Measurements from ENCODE around the gene MERTK.
"Not testable (repeated sequence)": the region's sequence is repeated elsewhere in the genome, so short reads cannot be mapped to it uniquely, and the experiment has no call there.

Gene MERTK

DNA sequence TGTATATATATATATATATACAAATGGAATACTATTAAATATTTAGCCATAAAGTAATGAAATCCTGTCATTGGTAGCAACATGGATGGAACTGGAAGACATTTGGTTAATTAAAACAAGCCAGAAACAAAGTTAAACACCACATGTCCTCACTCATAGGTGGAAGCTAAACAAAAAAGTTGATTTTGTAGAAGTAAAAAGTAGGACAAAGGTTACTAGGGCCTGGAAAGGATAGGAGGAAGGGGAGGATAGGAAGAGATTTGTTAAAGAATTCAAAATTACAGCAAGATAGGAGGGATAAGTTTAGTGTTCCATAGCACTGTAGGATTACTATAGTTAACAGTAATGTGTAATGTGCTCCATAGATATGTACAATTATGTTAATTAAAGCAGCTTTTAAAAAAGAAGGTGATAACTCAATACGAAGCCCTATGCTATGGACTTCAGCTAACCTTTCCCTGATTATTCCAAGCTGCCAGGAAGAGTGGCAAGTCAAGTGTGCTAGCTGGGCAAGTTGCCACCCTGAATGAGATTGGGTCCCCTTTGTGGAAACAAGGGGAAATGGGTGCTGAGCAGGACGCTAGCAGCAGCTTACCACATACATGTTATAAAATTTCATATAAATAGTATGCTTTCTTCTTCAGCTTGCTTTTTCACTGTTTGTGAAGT lies 12.3 kb downstream of the MERTK start:
- DNase-seq, result no peak

DNA sequence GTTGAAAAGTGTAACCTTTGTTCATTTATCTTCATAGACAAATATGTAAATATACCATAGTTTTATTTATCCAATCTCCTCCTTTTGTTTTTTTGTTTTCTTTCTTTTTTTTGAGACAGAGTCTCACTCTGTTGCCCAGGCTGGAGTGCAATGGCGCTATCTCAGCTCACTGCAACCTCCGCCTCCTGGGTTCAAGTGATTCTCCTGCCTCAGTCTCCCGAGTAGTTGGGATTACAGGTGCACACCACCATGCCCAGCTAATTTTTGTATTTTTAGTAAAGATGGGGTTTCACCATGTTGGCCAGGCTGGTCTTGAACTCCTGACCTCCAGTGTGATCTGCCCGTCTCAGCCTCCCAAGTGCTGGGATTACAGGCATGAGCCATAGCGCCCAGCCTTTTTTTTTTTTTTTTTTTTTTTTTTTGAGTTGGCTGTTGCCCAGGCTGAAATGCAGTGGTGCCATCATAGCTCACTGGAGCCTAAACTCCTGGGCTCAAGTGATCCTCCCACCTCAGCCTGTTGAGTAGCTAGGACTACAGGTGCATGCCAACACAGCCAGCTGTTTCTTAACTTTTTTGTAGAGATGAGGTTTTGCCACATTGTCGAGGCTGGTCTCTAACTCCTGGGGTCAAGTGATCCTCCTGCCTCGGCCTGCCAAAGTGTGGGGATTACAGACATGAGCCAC lies 13.0 kb downstream of the MERTK start:
- DNase-seq, result not testable (repeated sequence)

DNA sequence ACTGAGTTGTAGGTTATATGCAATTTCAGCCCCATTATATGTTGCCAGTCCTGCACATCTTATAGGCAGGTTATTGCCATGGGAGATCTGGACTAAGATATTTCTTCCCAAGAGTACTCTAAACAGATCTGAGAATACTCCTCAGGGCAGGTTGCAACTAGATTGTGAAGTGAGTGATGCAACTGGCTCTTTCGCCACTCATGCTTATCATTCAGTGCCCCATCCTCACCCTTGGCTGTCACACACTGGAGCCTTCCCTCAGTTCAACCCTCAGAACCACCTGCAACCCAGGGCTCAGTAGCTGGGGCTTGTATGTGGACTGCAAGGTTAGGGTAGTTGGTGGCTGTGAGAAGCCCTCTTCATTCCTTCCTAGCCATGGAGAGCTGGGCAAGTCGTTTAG lies 14.1 kb downstream of the MERTK start:
- DNase-seq, result no peak

DNA sequence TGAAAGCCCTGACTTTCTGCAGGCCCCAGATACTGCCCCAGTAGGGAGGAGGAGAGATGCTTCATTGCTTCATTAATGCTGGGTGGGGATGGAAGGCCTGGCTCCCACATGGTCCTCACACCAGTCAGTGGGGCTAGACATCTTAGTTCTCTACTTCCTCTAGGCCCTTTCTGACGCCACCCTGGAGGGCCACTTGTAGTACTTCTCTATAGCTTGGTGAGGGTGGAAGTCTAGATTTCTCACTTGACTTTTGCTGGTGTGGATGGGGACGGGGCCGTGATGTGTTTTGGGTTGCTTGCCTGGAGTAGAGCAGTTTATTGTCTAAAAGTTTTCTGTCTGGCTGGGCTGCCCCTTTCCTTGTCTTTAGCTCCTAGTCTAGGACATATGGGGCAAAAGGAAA lies 18.7 kb downstream of the MERTK start:
- DNase-seq, result no peak

DNA sequence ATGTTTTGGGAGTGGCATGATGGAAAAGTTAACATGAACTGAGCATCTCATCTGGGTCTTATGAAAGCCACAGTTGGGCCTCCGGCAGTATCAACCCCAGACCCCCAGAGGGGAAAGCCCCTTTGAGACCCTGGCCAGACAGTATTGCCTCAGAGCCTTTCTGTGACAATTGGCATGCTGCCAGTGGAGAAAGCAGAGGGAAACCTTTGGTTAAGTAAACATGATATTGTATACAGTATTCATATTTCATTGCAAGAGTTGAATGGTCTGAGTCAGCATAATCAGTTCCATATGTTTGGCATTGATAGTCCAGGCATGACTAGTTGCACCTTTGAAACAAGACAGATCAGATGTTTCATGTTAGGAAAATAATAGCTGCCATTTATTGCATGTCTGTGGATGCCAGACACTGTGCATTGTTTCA lies 20.0 kb downstream of the MERTK start:
- no peak for DNase-seq

DNA sequence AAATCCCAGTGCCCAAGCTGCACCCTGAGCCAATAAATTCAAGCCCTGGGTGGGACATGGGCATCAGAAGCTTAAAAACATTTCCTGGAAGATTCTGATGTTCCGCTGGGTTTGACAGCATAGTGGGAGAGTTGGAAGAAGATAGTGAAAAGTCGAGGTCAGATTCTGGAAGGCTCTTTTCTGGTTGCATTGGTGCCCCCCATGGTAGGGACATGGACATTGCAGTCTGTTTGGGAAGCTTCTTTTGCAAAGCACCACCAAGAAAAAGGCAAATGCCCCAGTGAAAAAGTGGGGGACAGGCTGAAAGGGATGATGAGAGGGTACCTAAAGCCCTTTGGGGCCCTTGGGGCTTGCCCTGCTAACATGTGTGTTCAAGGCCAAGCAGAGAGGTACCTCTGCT lies 21.0 kb downstream of the MERTK start:
- no peak for DNase-seq

DNA sequence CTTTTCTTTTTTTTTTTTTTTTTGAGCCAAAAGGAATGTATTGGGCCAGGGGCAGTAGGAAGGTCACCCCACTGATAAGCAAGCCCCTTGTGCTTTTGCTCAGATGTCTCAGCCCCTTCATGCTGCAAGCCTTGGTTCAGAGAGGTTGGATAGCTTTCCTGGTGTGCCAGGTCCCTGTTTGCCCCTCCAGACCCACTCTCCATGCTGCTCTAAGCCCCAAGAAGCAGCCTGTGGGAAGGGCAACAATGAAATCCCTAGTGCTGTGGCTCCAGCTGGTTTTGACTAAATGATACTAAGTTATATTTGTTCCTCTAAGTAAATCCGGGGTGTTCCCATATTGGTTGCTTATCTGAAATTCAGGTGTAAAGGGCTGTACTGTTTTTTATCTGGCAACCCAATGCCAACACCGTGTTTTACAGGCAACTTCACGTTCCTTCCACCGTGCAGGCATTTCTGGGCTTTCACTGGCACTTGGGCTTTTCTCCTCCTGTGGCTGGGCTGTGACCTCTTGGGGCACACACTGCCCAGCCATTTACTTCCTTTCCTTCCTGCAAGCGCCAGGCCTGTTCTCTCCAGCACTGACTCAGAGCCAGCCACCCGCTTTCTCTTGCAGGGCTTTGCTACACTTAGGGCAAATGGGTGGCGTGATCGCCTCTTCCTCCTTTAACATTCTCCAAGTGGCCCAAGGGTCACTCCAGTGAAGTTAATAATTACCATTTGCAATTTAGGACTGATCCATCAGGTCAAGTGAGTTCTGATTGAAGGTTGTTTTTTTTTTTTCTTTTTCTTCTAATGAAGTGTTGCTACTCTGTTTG lies 21.6 kb downstream of the MERTK start:
- DNase-seq, result no peak

DNA sequence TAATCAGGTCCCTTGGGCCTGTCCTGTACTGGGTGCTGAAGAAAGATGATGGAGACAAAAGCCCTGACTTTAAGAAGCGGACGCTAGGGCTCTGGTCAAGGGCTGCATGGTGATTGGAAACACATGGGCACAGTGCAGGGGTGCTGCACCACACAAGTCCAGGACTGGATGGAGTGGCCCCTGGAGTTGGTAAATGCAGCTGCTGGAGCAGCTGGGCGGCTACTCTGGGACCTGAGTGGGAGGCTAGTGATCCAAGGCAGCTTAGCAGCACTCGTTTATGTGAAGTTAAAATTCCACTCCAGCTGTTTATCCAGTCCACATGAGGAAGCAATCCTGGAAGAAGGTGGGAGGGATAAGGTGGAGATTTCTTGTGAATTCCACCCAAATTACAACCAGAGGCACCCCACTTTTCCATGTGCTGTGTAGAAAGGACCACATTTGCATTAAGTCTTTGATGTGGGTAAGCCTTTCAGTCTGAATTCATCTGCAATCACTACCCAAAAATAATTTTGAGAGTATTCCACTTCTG lies 24.9 kb downstream of the MERTK start:
- no peak for DNase-seq

DNA sequence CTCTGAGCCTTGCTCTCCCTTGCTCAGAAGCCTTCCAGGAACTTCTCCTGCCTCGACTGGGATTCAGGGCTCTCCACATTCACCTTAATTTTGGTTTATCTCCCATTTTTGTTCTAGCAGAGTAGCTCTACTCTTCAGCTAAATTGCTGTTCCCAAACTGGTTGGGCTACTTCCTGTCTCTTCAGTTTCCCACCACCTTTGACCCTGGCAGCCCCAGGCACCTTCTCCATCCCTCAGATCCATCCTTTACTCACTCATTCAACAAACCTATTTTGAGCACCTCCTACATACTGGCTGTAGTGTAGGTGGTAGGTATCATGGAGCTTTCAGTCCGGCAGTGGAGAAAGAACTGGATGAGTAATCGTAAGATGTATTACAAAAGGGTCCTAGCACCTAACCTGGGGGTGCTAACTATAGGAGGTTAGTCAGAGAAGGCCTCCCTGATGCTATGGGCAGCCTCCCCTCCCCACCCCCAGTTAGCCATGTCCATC lies 26.3 kb downstream of the MERTK start:
- DNase-seq, result no peak

DNA sequence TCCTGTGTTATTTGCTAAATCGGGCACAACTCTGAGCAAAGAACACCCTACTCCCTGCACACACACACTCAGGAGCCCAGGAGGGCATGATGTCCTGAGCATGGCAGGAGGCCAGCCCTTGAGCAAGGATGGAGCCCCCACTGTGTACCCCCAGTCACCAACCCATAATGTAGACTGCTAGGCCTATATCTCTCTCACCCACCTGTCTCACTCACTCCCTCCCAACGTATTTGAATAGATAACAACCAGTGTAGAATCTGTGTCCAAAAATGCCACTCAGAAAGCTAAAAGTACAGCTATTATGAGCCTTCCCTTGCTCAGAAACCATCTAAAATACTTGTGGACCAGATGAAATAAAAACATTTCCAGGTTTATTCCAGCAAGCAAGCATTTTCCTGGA lies 29.3 kb downstream of the MERTK start:
- DNase-seq, result no peak

DNA sequence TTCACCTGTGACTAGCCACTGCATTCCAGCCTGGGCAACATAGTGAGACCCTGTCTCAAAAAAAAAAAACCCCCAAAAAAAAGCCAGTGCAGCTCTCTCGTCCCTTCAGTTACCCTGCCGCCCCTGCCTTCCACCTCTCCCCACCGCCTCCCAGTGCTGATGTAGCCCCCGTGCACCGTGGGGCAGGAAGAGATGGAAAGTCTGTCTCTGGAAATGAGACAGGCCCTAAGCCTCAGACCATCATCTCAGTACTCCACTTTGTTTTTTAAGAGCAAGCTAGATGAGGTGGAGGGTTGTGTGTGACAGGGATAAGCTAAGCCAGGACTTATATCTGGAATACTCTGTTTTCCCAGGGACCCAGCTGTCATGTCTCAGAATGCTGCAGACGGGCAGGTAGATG lies 32.0 kb downstream of the MERTK start:
- no peak for DNase-seq

DNA sequence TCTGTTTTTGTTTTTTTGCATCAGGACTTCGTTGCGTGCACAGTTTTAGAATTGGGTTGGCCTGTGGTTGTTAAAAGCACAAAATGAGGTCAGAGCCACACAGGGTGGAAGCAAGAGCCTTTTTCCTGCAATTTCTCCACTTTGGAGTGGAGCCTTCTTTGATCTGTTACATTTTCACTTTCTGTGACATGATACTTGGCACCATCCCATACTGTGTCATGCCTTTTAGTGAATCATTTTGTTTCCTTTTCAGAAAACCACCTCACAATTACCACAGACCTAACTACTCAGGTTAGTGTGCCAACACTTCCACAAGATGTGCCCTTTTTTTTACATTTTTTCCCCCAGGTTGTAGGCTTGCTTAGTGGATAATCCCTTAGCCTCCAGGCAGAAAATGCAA lies 32.5 kb downstream of the MERTK start:
- no peak for DNase-seq

DNA sequence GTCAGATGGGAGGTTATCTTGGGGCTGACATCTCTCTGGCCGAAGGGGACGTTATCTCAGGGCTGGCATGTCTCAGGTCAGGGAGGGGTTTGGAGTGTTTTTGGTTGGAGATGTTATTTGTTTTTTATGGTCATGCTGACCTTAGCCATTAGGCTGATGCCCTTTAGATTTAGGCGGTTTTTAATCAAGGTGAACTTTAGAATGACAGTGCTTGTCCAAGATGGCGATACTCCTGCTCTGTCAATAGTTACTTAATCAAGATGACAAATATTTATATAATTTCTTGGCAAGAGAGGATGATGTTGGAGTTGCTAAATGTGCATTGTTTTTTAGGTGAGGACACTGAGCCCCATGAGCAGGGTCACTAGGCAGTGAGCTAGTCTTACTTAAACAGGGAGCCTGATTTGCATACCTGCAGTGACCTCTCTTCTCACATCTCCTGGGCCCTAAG lies 34.5 kb downstream of the MERTK start:
- DNase-seq, result no peak

DNA sequence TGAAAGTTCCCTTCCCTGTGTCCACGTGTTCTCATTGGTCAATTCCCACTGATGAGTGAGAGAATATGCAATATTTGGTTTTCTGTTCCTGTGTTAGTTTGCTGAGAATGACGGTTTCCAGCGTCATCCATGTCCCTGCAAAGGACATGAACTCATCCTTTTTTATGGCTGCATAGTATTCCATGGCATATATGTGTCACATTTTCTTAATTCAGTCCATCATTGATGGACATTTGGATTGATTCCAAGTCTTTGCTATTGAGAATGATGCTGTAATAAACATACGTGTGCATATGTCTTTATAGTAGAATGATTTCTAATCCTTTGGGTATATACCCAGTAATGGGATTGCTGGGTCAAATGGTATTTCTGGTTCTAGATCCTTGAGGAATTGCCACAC lies 35.5 kb downstream of the MERTK start:
- not testable (repeated sequence) for DNase-seq

DNA sequence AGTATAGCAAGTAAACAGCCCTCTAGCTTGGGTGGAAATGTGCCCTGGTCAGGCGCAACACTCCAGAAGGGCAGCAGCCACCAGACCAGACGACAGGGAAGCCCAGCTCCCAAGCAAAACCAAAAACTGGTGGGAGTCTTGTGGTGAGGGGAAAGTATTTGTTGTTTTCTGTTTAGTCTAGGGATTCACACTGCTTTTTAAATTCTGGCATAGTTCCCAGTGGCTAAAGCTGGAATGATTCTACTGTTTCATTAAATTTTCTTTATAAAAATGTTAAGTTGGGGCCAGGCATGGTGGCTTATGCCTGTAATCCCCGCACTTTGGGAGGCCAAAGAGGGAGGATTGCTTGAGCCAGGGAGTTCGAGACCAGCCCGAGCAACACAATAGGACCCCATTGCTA lies 38.5 kb downstream of the MERTK start:
- DNase-seq, result no peak

DNA sequence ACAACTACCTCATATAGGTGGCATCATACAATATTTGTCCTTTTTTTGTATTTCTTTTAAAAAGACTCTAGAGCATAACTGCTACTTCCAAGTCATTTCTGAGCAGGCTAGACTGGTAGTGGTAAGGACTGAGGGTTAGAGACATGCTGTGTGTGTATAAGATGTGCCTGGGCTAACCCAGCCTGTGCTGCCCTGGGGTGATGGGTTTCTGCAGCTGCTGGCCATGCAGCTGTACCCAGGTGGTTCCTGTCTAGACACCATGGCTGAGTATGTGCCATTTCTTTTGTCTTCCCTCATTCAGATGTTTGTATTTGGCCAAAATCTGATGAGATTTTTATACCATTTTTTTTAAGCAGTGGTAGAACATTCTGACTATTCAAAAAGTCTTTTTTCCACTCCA lies 40.0 kb downstream of the MERTK start:
- no peak for DNase-seq

DNA sequence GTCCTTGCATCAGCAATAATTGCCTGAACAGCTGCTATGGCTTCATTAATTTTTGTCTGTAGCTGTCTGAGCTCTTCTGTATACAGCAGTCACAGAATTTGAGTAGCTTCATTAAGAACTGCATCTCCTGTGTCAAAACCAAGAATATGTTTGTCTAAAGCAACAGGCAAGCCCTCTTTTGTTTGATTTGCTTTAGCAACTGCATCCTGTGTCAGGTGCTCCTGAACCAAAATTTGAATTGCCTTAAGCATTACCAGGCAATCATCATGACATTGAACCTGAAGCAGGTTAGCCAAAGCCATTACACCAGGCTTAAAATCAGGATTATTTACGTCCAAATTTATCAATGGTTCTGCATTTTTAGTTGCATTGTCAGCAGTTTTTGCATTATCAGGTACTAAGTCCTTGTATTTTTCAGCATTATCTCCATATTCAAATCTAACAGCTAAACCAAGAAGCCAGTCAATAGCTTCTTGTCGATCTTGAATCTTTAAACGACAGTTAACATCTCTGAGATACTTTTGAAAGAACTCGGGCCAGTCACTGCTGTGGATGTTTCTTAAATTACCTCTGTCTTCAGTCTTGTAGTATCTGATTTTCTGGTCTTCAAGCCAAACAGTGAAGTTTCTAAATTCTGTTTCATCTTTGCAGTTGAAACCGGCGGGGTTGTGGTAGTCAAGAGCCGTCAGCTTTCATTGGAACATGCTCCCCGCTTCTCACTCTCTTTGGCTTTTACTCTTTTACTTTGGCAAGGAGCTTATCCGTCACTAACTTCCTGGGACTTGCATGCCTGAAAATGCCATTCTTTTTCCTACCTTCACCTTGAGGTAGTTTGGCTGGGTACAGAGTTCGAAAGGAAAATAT lies 42.2 kb downstream of the MERTK start:
- DNase-seq, result no peak

DNA sequence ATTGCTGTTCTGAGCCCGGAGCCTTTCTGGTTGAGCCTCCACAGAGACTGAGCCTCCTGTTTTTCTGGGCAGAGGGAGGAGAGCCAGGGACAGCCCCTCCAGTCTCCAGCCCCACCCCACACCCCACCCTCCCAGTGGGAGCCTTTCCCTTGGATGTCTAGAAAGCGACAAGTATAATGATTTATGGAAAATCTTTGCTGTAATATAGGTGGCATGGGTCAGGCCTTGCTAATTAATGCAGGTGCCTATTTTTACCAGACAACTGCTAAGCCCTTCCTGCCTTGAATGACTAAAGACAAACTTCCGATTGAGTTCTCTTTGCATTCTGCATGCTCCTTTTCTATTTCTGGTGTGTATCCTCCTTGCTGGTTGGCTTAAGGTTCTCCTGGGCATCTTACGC lies 43.1 kb downstream of the MERTK start:
- no peak for DNase-seq

DNA sequence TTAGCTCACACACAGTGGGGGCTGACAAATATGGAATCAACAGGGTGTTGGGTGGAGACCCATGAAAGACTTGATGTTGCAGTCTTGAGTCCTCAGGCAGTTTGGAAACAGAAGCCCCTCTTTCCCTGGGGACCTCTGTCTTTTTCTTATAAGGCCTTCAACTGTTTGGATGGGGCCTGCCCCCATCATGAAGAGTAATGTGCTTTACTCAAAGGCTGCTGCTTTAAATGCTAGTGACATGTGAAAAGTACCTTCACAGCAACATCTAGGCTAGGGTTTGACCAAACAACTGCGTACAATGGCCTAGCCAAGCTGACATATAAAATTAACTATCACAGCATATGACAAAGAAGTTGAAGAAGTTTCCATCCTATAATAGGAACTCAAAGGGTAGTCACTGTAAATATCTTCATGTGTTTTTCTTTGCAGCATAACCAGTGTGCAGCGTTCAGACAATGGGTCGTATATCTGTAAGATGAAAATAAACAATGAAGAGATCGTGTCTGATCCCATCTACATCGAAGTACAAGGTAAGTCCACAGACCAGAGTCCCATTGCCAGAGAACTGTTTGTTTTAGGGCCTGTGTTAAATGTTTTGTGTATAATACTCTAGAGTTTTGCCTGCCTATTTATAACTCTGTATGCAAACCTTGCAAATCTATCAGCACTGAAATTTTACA lies 46.3 kb downstream of the MERTK start:
- DNase-seq, result no peak

DNA sequence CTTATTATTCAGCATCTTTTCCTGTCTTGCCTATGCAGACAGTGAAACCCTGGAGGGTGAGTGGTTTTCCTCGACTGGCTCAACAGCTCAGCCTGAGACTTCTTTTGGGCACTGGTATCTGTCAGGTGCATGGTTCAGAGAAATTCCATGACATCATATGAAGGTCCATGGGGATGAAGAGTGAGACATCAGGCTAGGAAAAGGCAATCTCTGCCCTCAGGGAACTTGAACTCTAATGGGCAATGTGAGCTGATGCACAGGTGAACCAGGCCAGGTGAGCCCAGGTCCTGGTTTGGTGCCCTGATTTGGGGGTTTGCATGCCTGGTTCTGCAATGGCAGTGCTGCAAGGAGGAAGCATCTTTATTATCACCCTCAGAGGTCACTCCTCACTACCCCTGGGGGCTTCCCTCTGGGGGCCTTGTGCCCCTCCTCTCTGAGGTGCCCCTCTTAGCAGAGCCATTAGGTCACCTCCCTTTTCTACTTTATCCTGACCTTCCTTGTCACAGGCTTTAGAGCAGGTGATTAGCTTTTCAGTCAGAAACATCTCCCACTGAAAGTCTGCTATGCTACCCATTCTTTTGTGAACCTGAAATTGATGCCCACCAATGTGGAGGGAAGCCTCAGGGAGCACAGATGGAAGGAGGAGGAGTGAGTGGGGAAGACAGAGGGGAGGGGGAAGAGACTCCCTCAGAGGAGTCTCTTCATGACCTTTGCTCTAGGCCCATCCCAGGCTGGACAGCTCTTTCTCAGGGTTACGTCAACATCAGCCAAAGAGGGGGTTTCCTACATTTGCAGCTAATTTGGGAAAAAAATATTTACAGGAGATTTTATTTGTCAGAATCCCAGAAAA lies 47.3 kb downstream of the MERTK start:
- no peak for DNase-seq
